ENCODE measurements around the gene HECTD1.
A peak's percentile ranks its signal among the peaks of the same experiment; 100 is the strongest.
"Not testable (repeated sequence)": the region's sequence is repeated elsewhere in the genome, so short reads cannot be mapped to it uniquely, and the experiment has no call there.

HECTD1 gene

GRCh38 chr14:31192544-31192943, 15.0 kb downstream of the HECTD1 start:
- DNase-seq = not testable (repeated sequence)

- DNase-seq = no peak
Observed at GRCh38 chr14:31190717-31191263, 16.8 kb downstream of the HECTD1 start.

GRCh38 chr14:31190219-31190603, 17.4 kb downstream of the HECTD1 start:
- DNase-seq = no peak

DNA sequence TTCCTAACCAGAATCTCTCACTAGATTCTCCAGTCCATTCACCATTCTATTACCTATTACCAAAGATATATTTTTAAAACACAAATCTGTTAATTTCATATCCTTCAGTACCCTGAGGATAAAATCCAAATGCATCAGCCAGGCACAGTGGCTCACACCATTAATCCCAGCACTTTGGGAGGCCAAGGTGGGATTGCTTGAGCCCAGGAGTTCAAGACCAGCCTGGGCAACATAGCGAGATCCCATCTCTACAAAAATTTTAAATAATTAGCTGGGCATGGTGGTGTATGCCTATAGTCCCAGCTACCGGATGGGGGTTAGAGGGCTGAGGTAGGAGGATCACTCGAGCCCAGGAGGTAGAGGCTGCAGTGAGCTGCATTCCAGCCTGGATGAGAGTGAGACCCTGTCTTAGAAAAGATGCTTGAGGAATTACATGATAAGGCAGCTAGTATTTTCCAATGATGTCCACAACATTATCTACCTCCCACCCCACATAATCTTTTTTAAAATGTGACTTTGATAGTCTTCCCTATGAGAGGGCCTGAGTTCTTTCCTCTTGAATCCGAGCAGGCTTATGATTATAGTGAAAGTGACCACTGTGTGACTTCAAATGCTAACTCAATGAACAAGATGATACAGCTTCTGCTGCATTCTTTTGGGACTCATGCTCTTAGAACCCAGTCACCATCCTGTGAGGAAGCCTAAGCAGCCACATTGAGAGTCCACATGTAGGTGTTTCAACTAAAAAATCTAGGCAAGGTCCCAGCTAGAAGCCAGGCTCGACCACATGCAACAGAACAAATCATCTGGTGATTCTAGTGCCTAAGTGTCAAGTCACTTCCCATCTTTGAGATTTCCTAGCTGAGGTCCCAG, 18.0 kb downstream of the HECTD1 start:
- DNase-seq = no peak

DNA sequence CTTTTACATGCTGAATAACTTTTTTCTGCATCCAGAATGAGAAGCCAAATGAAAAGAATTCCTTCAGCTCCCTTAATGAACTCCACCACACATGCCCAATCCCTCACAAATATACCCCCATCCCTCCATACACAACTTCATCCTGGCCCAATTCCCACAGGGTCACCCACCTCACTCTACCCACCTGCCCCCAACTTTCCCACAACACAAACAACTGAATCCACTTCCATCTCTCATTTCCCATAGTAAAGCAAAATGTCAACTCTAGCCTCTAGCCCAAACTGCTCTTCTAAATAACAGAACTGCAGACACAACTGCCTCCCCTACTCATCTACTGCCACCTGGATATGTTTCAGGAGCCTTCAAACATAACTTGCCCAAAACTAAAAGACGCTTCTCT, 18.8 kb downstream of the HECTD1 start:
- DNase-seq = no peak

GRCh38 chr14:31182016-31182415, 25.6 kb downstream of the HECTD1 start:
- DNase-seq = not testable (repeated sequence)

GRCh38 chr14:31181271-31181670, 26.3 kb downstream of the HECTD1 start:
- no peak for DNase-seq

DNA sequence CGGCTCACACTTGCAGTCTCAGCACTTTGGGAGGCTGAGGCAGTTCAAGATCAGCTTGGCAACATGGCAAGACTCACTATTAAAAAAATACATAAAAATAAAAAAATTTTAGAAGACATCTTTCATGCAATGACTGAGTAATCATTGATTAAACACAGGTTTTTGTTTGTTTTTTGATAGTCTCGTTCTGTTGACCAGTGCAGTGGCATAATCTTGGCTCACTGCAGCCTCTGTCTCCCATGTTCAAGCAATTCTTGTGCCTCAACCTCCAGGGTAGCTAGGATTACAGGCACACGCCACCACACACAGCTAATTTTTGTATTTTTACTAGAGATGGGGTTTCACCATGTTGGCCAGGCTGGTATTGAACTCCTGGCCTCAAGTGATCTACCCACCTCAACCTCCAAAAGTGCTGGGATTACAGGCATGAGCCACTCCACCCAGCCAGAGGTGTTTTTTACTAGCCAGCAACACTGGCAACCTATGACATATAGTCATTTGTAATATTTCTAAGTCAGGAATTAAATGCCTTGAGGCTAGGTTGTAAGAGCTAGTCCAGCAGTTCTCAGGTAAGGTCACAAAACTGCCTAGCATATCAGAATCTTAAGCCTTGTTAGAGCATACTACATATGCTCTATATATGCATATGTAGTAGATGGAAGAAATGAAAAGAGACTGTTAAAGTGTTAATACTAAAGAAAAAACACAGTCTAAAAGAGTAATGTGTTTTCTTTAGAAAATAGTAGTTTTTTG, 27.1 kb downstream of the HECTD1 start:
- DNase-seq = no peak

GRCh38 chr14:31174433-31174832, 33.2 kb downstream of the HECTD1 start:
- DNase-seq = no peak

- no peak for DNase-seq
Observed at GRCh38 chr14:31173120-31173837, 34.3 kb downstream of the HECTD1 start.

DNA sequence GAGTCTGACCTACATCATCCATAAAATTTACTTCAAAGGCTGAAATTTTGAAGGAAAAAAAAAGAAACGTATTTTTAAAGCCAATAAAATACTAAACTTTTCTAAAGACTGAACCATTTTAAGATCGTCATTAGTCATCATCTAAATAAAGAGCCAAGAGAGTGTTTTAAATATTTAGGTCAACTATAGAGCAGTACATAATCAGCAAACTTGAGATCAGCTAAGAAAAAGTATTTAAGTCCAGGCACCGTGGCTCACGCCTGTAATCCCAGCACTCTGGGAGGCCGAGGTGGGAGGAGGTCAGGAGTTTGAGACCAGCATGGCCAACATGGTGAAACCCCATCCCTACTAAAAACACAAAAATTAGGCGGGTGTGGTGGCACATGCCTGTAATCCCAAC, 35.5 kb downstream of the HECTD1 start:
- peak; percentile 61 for DNase-seq

DNA sequence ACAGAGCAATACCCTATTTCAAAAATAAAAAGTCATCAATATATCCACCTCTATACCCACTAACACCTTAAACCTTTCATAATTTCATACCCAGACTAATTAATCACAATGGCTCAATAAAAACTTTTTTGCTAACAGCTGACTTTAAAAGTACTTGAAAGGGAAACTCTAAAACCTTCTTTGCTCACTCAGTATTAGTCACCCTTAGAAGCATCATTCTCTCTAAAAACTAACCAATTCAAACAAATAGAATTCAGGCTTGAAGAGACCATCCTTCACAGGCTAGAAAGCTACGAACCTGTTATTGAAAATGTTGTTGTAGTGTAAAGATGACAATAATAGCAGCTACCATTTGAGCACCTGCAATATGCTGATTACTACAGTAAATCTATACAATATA, 37.2 kb downstream of the HECTD1 start:
- peak; percentile 8 for DNase-seq

DNA sequence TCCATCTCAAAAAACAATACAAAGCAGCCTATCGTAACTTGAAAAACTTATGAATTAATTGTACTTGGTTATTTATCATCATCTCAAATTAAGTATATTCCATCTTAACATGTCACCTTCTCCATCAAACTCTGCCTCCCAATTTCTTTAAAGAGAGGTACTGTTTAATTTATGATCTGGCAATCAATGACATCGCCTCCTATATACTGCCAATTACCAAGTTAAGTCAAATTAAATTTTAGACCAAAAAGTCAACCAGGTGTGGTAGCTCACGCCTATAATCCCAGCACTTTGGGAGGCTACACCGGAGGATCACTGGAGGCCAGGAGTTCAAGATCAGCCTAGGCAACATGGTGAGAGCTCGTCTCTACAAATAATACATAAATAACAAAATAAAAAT, 37.7 kb downstream of the HECTD1 start:
- no peak for DNase-seq

GRCh38 chr14:31167032-31167431, 40.6 kb downstream of the HECTD1 start:
- no peak for DNase-seq

DNA sequence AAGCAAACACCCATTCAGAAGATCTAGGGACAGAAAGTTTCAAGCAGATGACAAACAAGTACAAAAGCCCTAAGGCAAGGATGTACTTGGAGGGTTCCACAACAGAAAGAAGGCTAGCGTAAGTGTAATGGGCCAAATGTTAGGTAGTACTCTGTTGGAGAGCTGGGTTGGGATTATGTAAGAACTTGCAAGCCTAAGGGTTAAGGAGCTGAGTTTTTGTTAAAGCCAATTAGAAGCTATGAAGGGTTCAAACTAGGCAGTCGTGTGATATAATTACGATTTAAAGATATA, 41.4 kb downstream of the HECTD1 start:
- no peak for DNase-seq

DNA sequence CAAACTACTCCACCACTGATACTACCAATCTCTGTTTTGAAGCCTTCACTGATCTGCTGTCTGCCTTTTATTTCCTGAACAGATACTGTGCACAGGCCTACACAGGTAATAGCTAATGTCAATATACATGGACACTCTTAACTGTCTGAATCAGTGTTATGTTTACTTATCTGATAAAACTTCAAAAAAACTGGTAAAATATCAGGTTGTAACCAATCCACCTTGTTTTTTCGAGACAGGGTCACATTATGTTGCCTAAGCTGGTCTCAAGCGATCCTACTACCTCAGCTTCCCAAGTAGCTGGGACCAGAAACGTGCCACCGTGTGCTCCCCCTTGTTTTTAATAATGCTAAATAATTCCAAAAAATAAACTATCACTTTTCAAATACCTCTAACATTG, 43.5 kb downstream of the HECTD1 start:
- no peak for DNase-seq

DNA sequence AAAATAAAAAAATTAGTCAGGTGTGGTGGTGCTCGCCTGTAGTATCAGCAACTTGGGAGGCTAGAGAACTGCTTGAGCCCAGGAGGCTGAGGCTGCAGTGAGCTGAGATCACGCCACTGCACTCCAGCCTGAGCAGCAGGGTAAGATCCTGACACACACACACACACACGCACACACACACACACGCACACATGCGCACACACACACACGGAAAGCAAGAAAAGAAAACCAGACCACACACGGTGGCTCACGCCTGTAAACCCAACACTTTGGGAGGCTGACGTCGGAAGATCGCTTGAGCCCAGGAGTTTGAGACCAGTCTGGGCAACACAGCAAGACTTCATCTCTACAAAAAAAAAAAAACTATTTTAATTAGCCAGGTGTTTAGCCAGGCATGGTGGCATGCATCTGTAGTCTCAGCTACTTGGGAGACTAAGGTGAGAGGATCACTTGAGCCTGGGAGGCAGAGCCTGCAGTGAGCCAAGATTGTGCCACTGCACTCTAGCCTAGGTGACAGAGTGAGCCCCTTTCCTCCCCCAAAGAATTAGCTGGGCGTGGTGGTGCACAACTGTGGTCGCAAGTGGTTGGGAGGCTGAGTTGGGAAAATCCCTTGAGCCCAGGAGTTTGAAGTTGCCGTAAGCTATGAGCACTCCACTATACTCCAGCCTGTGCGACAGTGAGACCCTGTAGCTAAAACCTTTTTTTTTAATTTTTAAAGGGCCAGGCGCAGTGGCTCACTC, 44.5 kb downstream of the HECTD1 start:
- DNase-seq = no peak

DNA sequence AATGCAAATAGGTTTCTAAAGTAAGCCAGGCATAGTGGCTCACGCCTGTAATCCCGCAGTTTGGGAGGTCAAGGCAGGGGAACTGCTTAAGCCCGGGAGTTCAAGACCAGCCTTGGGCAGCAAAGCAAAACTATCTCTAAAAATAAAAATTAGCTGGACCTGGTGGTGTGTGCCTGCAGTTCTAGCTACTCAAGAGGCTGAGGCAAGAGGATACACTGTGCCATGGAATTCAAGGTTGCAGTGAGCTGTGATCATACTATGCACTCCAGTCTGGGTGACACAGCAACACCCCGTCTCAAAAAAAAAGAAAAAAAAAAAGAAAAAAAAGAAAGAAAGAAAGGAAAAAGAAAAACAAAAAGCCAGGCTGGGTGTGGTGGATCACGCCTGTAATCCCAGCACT, 46.3 kb downstream of the HECTD1 start:
- no peak for DNase-seq

GRCh38 chr14:31159682-31160296, 47.8 kb downstream of the HECTD1 start:
- DNase-seq = no peak

GRCh38 chr14:31154956-31155355, 52.6 kb downstream of the HECTD1 start:
- DNase-seq = no peak

DNA sequence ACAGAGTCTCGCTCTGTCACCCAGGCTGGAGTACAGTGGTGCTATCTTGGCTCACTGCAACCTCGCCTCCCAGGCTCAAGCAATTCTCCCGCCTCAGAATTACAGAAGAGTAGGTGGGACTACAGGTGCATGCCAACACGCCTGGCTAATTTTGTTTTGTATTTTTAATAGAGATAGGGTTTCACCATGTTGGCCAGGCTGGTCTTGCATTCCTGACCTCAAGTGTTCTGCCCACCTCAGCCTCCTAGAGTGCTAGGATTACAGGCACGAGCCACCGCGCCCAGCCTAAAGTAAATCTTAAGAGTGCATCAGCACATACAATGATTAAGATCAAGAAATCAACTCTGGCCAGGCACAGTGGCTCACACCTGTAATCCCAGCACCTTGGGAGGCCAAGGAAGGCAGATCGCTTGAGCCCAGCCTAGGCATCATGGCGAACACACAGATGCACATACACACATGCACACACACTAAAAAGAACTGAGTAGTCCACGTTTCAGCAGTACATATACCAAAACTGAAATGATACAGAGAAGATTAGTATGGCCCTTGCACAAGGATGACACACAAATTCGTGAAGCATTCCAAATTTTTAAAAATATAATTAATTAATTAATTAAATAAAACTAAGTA, 65.0 kb downstream of the HECTD1 start:
- DNase-seq = no peak
